GM23248 (cell line): ENCODE data around the gene RASA4.
"Not testable (repeated sequence)": the region's sequence is repeated elsewhere in the genome, so short reads cannot be mapped to it uniquely, and the experiment has no call there.

ENCODE experiments used
- EZH2 ChIP-seq: fragments of 200-600 bp; sonication (generic); IDR thresholded peaks from 2 replicates; pipeline ENCODE4 v1.6.1; 2018; ENCODE audit warnings: antibody characterized with exemption, mild to moderate bottlenecking; ENCODE audit not compliant: insufficient read depth, poor library complexity, severe bottlenecking
- EZH2phosphoT487 ChIP-seq: fragments of 200-600 bp; sonication (generic); IDR thresholded peaks from 2 replicates; pipeline ENCODE4 v1.6.1; 2018; ENCODE audit warnings: antibody characterized with exemption, moderate library complexity, mild to moderate bottlenecking, low read depth; ENCODE audit not compliant: insufficient read depth

GRCh38 chr7:102634299-102634698, 17.7 kb upstream of the RASA4 start:
- TF ChIP-seq EZH2, EZH2phosphoT487: not testable (repeated sequence)
